H1 (cell line): ENCODE results near the gene ADAMTS17. TPM values are rescaled to one million over a fixed set of nuclear protein-coding genes. Genes with fewer than 3 reads are reported as not detected.
A peak's percentile ranks its signal among the peaks of the same experiment; 100 is the strongest.

Experiments
- CTCF ChIA-PET: fragments of 300-600 bp; sonication (Branson Sonifier 250); formaldehyde crosslinking; loops from one replicate; lab custom pipeline; 2021; ENCODE audit not compliant: partially characterized antibody; lab: Charles Lee
- POLR2A ChIA-PET: fragments of 300-600 bp; sonication (Branson Sonifier 250); formaldehyde crosslinking; loops from one replicate; lab custom pipeline; 2021; ENCODE audit warnings: inconsistent platforms; ENCODE audit not compliant: partially characterized antibody; lab: Charles Lee
- DNase-seq, 2 experiments: peaks; one replicate each; pipeline versions ENCODE4 v3.0.0 to v3.0.0-alpha.2; 2010 to 2022; ENCODE audit warnings: low spot score in 2 of 2, low read depth in 1 of 2, mixed read lengths in 1 of 2
- FAIRE-seq: peaks from 2 replicates; lab custom pipeline; 2011; peaks lifted over from hg19 to GRCh38; lab: Jason Lieb, UNC
- H2AFZ ChIP-seq: 2 replicates; pipeline ENCODE4 v1.8.1; 2012; ENCODE audit warnings: low read length, inconsistent platforms
- H2AK5ac ChIP-seq: 2 replicates; pipeline ENCODE4 v1.6.1; 2013; ENCODE audit warnings: low read depth, low read length
- H2BK120ac ChIP-seq: replicated peaks from 2 replicates; pipeline ENCODE3; 2013; ENCODE audit warnings: low read depth, low read length, inconsistent platforms
- H2BK12ac ChIP-seq: 2 replicates; pipeline ENCODE4 v1.6.1; 2013; ENCODE audit warnings: low read depth, low read length
- H2BK15ac ChIP-seq: 2 replicates; pipeline ENCODE4 v1.6.1; 2013; ENCODE audit warnings: low read length
- H2BK20ac ChIP-seq: 2 replicates; pipeline ENCODE4 v1.6.1; 2013; ENCODE audit warnings: low read length
- H2BK5ac ChIP-seq: 2 replicates; pipeline ENCODE4 v1.6.1; 2013; ENCODE audit warnings: low read depth, low read length
- H3K14ac ChIP-seq: 2 replicates; pipeline ENCODE4 v1.6.1; 2013; ENCODE audit warnings: inconsistent platforms; ENCODE audit not compliant: insufficient read length
- H3K18ac ChIP-seq: 2 replicates; pipeline ENCODE4 v1.6.1; 2013; ENCODE audit warnings: low read length; ENCODE audit errors: extremely low read depth
- H3K23ac ChIP-seq: 2 replicates; pipeline ENCODE4 v1.6.1; 2013; ENCODE audit warnings: inconsistent platforms; ENCODE audit not compliant: insufficient read length
- H3K23me2 ChIP-seq: 2 replicates; pipeline ENCODE4 v1.6.1; 2013; ENCODE audit warnings: low read depth, low read length
- H3K27ac ChIP-seq: 2 replicates; pipeline ENCODE4 v1.6.1; 2011; ENCODE audit warnings: low read depth, low read length, inconsistent platforms
- H3K27me3 ChIP-seq, 4 experiments: replicated peaks in 1 of 4; 1 replicate in 1 of 4; 2 replicates in 3 of 4; pipeline versions ENCODE4 v1.6.1 to v1.8.1; 2011 to 2013; ENCODE audit warnings: low read length in 3 of 4, mild to moderate bottlenecking in 3 of 4, inconsistent platforms in 2 of 4, mixed read lengths in 2 of 4, moderate library complexity in 1 of 4; ENCODE audit not compliant: control insufficient read depth in 3 of 4, insufficient read depth in 3 of 4; ENCODE audit errors: extremely low read depth in 1 of 4
- H3K36me3 ChIP-seq, 4 experiments: 2 replicates each; pipeline versions ENCODE4 v1.6.1 to v1.8.1; 2011 to 2013; ENCODE audit warnings: mild to moderate bottlenecking in 4 of 4, low read length in 3 of 4, moderate library complexity in 2 of 4, control low read depth in 1 of 4, inconsistent platforms in 1 of 4; ENCODE audit not compliant: insufficient read depth in 4 of 4, control insufficient read depth in 2 of 4
- H3K4ac ChIP-seq: replicated peaks from 2 replicates; pipeline ENCODE3; 2013; ENCODE audit warnings: low read length, low read depth, mixed read lengths, inconsistent platforms; ENCODE audit not compliant: insufficient read length
- H3K4me1 ChIP-seq, 4 experiments: replicated peaks in 1 of 4; 1 replicate in 1 of 4; 2 replicates in 3 of 4; pipeline versions ENCODE4 v1.6.1 to v1.8.1; 2011 to 2013; ENCODE audit warnings: low read length in 3 of 4, inconsistent platforms in 2 of 4, mixed read lengths in 1 of 4; ENCODE audit not compliant: insufficient read depth in 4 of 4, control insufficient read depth in 3 of 4
- H3K4me2 ChIP-seq, 2 experiments: 2 replicates each; pipeline versions ENCODE4 v1.6.1 to v1.8.1; 2011 to 2013; ENCODE audit warnings: low read depth in 2 of 2, low read length in 2 of 2, control low read depth in 1 of 2, inconsistent platforms in 1 of 2, mild to moderate bottlenecking in 1 of 2; ENCODE audit not compliant: insufficient read depth in 1 of 2
- H3K4me3 ChIP-seq, 4 experiments: fragments of 200-600, 300-600 bp in 1 of 4; sonication (generic), shearing (Covaris generic), sonication (Bioruptor Twin) in 1 of 4; 2 replicates each; pipeline versions ENCODE4 v1.5.1 to v1.8.1; 2011 to 2016; ENCODE audit warnings: low read length in 4 of 4, low read depth in 3 of 4, control low read depth in 2 of 4, inconsistent platforms in 2 of 4, mild to moderate bottlenecking in 2 of 4, mixed read lengths in 1 of 4, moderate library complexity in 1 of 4; ENCODE audit not compliant: insufficient read depth in 2 of 4; ENCODE audit errors: extremely low read depth in 1 of 4
- H3K56ac ChIP-seq: replicated peaks from 2 replicates; pipeline ENCODE3; 2013; ENCODE audit warnings: low read depth, mild to moderate bottlenecking, mixed read lengths, low read length, inconsistent platforms; ENCODE audit not compliant: insufficient read length
- H3K79me1 ChIP-seq: 2 replicates; pipeline ENCODE4 v1.6.1; 2013; ENCODE audit warnings: low read depth, low read length, control low read depth
- H3K79me2 ChIP-seq, 2 experiments: 2 replicates each; pipeline versions ENCODE4 v1.6.1 to v1.8.1; 2012 to 2013; ENCODE audit warnings: low read length in 2 of 2, mild to moderate bottlenecking in 2 of 2, inconsistent platforms in 1 of 2; ENCODE audit not compliant: insufficient read depth in 2 of 2, control insufficient read depth in 1 of 2
- H3K9ac ChIP-seq, 4 experiments: replicated peaks in 1 of 4; 1 replicate in 1 of 4; 2 replicates in 3 of 4; pipeline versions ENCODE4 v1.6.1 to v1.8.1; 2011 to 2013; ENCODE audit warnings: low read depth in 3 of 4, low read length in 3 of 4, control low read depth in 2 of 4, mild to moderate bottlenecking in 2 of 4, moderate library complexity in 2 of 4, inconsistent platforms in 1 of 4; ENCODE audit errors: extremely low read depth in 1 of 4
- H3K9me3 ChIP-seq, 2 experiments: 2 replicates each; pipeline versions ENCODE4 v1.6.1 to v1.8.1; 2012 to 2013; ENCODE audit warnings: mild to moderate bottlenecking in 2 of 2, moderate library complexity in 2 of 2, control low read depth in 1 of 2, inconsistent platforms in 1 of 2, low read depth in 1 of 2, low read length in 1 of 2, mixed read lengths in 1 of 2; ENCODE audit not compliant: insufficient read depth in 2 of 2
- H4K20me1 ChIP-seq, 2 experiments: replicated peaks in 1 of 2; 2 replicates each; pipeline versions ENCODE3 to v1.8.1; 2011 to 2013; ENCODE audit warnings: inconsistent platforms in 2 of 2, low read length in 2 of 2, mild to moderate bottlenecking in 1 of 2; ENCODE audit not compliant: insufficient read depth in 2 of 2, control insufficient read depth in 1 of 2
- H4K5ac ChIP-seq: 2 replicates; pipeline ENCODE4 v1.6.1; 2013; ENCODE audit warnings: low read length, low read depth, mixed read lengths, inconsistent platforms; ENCODE audit not compliant: insufficient read length
- H4K8ac ChIP-seq: 2 replicates; pipeline ENCODE4 v1.8.0; 2013; ENCODE audit warnings: mild to moderate bottlenecking, moderate library complexity, low read length, inconsistent platforms; ENCODE audit not compliant: insufficient read depth; ENCODE audit errors: extremely low read depth
- H4K91ac ChIP-seq: replicated peaks from 2 replicates; pipeline ENCODE3; 2013; ENCODE audit warnings: low read length, mixed read lengths, inconsistent platforms; ENCODE audit not compliant: insufficient read length
- CHD2 ChIP-seq: IDR thresholded peaks from 2 replicates; pipeline ENCODE4 v1.6.1; 2012; ENCODE audit warnings: low read length, improper control_type of control experiment
- NANOG ChIP-seq: IDR thresholded peaks from 2 replicates; pipeline ENCODE4 v1.6.1; 2011; ENCODE audit warnings: low read length, low read depth, mild to moderate bottlenecking, inconsistent platforms; ENCODE audit not compliant: insufficient read depth, poor library complexity, severe bottlenecking
- RAD21 ChIP-seq, 2 experiments: IDR thresholded peaks in 1 of 2; conservative IDR thresholded peaks in 1 of 2; 2 replicates each; pipeline ENCODE4 v1.6.1; 2011; ENCODE audit warnings: low read depth in 2 of 2, low read length in 2 of 2, improper control_type of control experiment in 1 of 2, inconsistent platforms in 1 of 2, mild to moderate bottlenecking in 1 of 2, moderate library complexity in 1 of 2
- RBBP5 ChIP-seq: IDR thresholded peaks from 2 replicates; pipeline ENCODE4 v1.7.1; 2012; ENCODE audit warnings: low read depth, mild to moderate bottlenecking, inconsistent platforms, low read length, moderate library complexity, borderline replicate concordance
- RXRA ChIP-seq: IDR thresholded peaks from 2 replicates; pipeline ENCODE4 v1.6.1; 2011; ENCODE audit warnings: low read depth, mild to moderate bottlenecking, low read length, moderate library complexity; ENCODE audit not compliant: insufficient read depth
- SP2 ChIP-seq: IDR thresholded peaks from 2 replicates; pipeline ENCODE4 v1.6.1; 2012; ENCODE audit warnings: mild to moderate bottlenecking, low read length, inconsistent platforms
- ZNF274 ChIP-seq: IDR thresholded peaks from 2 replicates; pipeline ENCODE4 v1.7.0; 2012; ENCODE audit warnings: low read length, borderline replicate concordance; ENCODE audit errors: extremely low read depth
- WGBS, 2 experiments: shearing (Covaris generic) in 1 of 2; methylation state at CpG; one replicate each; pipeline versions ENCODE4 v1.1.6 to v1.1.7; 2013 to 2015; ENCODE audit warnings: low lambda C conversion rate in 2 of 2, mixed read lengths in 2 of 2, inconsistent platforms in 1 of 2, low coverage in 1 of 2, missing lambda C conversion rate in 1 of 2; ENCODE audit not compliant: insufficient replicate concordance in 2 of 2, insufficient coverage in 1 of 2, insufficient read length in 1 of 2; ENCODE audit errors: extremely low coverage in 1 of 2, missing lambda C conversion rate in 1 of 2; 5-methylcytosine and 5-hydroxymethylcytosine counted together
- polyA plus RNA-seq, 7 experiments: library from polyadenylated mRNA; depleted of rRNA in 3 of 7; stranded (reverse) in 5 of 7; unstranded in 2 of 7; fragments of >200 nt in 5 of 7; fragments of 200-250 nt in 2 of 7; gene quantifications; 1 replicate in 5 of 7; 2 replicates in 1 of 7; 4 replicates in 1 of 7; pipeline versions ENCODE4 v1.2.1 to v1.2.3, GENCODE V29; 2011 to 2013; ENCODE audit warnings: missing spikeins in 2 of 7, mixed read lengths in 2 of 7
- total RNA-seq: library from RNA; stranded (reverse); fragmentation: NEBNext Ultra II Directional; extraction: Animal tissue kit (Norgen Biotek cat#: 25700); gene quantifications from 2 replicates; pipeline ENCODE4 v1.2.1, GENCODE V29; 2021
- TF ChIP-seq, protein P1 (sequence below): IDR thresholded peaks from 2 replicates; pipeline ENCODE4 v1.6.1; 2011; ENCODE audit warnings: low read length, improper control_type of control experiment
- TF ChIP-seq, protein P2 (sequence below): IDR thresholded peaks from 2 replicates; pipeline ENCODE4 v1.6.1; 2011; ENCODE audit warnings: low read depth, mild to moderate bottlenecking, low read length; ENCODE audit not compliant: insufficient read depth

ADAMTS17 gene
- total and polyA plus RNA-seq, 2 of the 8 experiments (the other 6 are each of a cell fraction or from before 2014, with no cell fraction given) = 0.51 to 1.7 TPM

DNA sequence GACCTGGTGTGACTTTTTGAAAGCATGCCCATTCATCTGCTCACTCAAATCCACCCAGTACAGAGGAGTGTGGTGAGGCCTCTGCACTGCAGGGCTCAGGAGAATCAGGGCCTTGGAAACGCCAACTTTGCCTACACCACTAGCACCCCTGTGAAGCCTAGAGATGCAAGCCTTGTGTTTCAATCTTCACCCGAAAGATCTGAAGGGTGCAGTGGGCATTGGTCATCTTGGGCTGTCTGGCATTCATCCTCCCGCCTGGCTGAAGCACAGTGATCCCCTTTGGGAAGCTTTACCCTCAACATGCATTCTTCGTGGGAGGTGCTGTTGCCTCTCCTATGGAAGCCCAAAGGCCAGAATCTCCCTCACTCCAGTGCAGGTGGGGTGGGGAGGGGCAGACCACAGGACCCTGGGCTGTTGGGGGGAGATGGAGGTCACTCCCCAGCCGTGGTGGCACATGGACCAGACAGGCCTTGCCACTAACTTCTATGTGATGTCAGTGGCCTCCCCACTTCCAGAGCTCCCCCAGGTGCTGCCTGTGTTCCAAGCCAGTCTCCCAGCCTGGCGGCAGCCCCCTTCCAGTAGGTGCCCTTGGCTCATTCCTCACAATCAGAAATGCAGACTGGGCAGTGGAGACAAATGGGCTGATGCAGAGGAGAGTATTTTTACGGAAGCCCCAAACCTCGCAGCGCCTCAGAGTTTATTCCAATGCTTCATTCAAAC lies 92.5 kb downstream of the ADAMTS17 start:
- Histone ChIP-seq H3K9me3 (no peaks in the 10 kb centered on the region; a peak in 1 of 4 replicates), H2BK15ac (no peak overlapping the region), H2BK20ac (no peak overlapping the region), H3K27me3 (no peaks in the 10 kb centered on the region), H3K36me3 (no peaks in the 10 kb centered on the region), H3K9ac (no peak overlapping the region), H3K56ac (no peak overlapping the region), H3K4me3 (no peak overlapping the region), H2BK120ac (no peak overlapping the region), H2BK5ac (no peak overlapping the region), H4K5ac (no peak overlapping the region), H3K23ac (no peak overlapping the region), H3K14ac (no peak overlapping the region), H4K8ac (no peak overlapping the region), H4K91ac (no peak overlapping the region), H3K27ac (no peak overlapping the region), H2BK12ac (no peak overlapping the region), H3K4ac (no peak overlapping the region), H2AK5ac (no peak overlapping the region), H3K23me2 (no peaks in the 10 kb centered on the region), H2AFZ (no peak overlapping the region), H3K4me2 (no peak overlapping the region), H3K79me2 (no peaks in the 10 kb centered on the region), H3K4me1 (peaks cover 0 to 2% (median under 1%) of the 10 kb centered on the region in 4 experiments; a peak in 5 of 7 replicates), H3K79me1 (no peaks in the 10 kb centered on the region), H3K18ac (no peak overlapping the region), H4K20me1 (no peaks in the 10 kb centered on the region)
- peak in 1 of 2 experiments; percentile 17 for DNase-seq
- 94% methylated on average over 8 of the region's 9 CpGs; no CpG with 5 or more reads in 1 of the 2 experiments for WGBS, 2 experiments
- FAIRE-seq = no peak
- POLR2A ChIA-PET = no interaction called here
- CTCF ChIA-PET = interaction anchor here (1.1 kb wide), 1 partner anchor 101 kb away, joined by 7 read pairs; no protein-coding TSS in a partner anchor
- TF ChIP-seq SP2 = no peak
- TF ChIP-seq RBBP5 = no peak
- TF ChIP-seq NANOG = no peak
- TF ChIP-seq ZNF274 = no peak
- no peak for TF ChIP-seq RAD21 (IDR thresholded peaks at IDR 0.05 in 1 of 2, conservative IDR thresholded peaks at IDR 0.05 in 1 of 2; ENCODE audit: low read depth in 2 of 2, low read length in 2 of 2)
- TF ChIP-seq, protein P1, sequence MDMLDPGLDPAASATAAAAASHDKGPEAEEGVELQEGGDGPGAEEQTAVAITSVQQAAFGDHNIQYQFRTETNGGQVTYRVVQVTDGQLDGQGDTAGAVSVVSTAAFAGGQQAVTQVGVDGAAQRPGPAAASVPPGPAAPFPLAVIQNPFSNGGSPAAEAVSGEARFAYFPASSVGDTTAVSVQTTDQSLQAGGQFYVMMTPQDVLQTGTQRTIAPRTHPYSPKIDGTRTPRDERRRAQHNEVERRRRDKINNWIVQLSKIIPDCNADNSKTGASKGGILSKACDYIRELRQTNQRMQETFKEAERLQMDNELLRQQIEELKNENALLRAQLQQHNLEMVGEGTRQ = no peak
- no peak for TF ChIP-seq RXRA
- no peak for TF ChIP-seq CHD2
- TF ChIP-seq, protein P2, sequence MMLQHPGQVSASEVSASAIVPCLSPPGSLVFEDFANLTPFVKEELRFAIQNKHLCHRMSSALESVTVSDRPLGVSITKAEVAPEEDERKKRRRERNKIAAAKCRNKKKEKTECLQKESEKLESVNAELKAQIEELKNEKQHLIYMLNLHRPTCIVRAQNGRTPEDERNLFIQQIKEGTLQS = no peak
